HG02588 (cell line): Measurements from ENCODE around the gene SPIRE2.

Source experiments
- ATAC-seq: cut with Tn5 transposase; IDR thresholded peaks from one replicate; pipeline ENCODE4 v1.9.1; 2021; ENCODE audit warnings: mild to moderate bottlenecking, moderate library complexity; ENCODE audit not compliant: unreplicated experiment

SPIRE2 gene

DNA sequence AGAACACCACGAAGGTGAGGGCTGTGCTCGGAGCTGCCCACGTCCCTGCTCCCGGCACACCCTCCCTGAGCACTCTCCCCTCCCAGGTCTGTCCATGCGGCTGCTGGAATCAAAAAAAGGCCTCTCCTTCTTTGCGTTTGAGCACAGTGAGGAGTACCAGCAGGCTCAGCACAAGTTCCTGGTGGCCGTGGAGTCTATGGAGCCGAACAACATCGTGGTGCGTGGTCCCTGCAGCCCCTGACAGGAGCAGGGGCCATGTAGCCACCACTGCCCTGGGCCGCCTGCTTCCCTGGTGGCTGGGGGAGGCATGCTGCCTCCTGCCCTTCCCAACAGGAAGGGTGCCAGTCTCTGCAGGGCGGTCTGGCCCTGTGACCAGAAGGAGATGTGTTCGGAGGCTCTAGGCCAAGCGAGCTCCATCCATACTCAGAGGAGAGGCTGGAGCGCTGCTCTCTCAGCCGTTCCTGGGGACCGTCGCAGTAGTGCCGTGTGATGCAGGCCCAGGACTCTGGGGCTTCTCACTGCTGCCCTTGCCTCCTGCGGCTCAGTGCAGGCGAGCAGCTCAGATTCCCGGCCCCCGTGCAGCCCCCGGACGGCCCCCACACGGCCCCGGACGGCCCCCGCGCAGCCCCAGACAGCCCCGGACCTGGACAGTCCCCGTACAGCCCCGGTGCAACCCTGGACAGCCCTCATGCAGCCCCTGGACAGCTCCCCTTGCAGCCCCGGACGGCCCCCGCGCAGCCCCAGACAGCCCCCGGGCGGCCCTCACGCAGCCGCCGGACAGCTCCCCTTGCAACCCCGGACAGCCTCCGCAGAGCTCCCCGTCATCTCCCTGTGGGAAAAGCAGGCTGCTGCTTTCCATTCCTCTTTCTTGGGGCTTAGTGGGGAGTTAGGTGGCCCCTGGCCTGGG is 65.6 kb downstream of the SPIRE2 start:
- ATAC-seq: no peak

DNA sequence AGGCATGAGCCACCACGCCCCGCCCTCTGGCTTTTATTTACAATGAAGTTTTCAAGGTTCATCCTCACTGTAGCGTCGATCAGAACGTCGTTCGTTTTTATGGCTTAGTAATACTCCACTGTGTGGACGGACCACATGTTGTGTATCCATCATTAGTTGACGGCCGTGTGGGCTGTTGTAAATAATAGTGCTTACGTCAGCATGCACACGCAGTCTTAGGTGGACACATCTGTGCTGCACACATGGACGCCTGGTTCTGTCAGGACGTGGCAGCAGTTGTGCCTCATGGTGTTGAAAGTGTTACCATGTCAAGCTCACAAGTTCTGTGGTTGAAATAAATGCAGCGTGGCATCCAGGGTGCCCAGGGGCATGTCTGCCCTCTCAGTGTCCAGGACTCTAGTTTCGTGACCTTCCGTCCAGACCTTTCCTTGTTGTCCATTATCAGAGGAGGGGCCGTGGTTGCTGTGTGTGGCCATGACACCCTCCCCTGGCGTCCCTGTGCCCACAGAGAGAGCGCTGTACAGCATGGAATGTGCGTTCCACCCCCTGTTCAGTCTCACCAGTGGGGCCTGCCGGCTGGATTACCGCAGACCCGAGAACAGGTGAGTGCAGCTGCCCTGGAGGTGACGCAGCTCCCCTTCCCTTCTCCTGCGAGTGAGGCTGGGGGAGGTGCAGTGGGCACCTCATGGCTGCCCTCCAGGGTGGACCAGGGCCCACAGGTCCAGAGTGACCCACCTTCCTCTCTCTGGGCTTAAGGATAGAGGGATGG is 67.4 kb downstream of the SPIRE2 start:
- no peak for ATAC-seq

DNA sequence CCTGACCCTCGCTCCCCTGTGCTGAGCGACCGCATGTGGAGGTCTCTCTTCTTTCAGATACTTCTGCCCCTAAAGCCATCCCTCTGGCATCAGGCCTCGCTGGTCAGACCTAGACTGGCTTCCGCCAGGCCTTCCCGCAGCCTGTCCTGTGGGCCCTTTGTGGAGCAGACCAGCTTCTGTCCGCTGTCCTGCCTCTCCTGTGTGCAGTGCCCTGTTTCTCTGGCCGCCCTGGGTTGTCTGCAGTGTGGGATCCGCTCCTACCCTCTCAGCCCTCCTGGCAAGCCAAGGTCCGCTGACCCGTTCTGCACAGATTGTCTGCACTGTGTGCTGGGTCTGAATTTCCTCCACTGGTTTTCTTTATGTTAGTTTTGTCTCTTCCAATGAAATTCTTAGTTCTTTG is 68.9 kb downstream of the SPIRE2 start:
- no peak for ATAC-seq

DNA sequence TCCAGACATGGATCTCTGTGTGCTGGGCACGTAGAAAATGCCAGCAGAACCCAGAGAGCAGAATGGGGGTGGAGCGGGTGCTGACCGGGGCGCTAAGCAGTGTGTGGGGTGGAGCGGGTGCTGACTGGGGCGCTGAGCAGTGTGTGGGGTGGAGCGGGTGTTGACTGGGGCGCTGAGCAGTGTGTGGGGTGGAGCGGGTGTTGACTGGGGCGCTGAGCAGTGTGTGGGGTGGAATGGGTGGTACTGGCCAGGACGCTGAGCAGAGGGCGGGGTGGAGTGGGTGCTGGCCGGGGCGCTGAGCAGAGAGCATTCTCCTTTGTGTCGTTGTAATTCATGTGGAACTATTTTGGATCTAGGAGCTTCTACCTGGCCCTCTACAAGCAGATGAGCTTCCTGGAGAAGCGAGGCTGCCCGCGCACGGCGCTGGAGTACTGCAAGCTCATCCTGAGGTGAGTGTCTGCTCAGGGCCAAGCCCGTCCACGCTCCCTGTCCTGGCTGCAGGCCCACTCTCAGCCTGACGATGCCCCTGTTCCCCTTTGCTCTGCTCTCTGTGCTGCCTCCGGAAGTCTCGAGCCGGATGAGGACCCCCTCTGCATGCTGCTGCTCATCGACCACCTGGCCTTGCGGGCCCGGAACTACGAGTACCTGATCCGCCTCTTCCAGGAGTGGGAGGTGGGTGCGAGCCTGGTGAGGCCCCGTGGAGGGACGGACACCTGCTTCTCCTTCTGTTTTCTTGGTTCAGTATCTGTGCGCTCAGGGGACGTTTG is 70.1 kb downstream of the SPIRE2 start:
- ATAC-seq: no peak

DNA sequence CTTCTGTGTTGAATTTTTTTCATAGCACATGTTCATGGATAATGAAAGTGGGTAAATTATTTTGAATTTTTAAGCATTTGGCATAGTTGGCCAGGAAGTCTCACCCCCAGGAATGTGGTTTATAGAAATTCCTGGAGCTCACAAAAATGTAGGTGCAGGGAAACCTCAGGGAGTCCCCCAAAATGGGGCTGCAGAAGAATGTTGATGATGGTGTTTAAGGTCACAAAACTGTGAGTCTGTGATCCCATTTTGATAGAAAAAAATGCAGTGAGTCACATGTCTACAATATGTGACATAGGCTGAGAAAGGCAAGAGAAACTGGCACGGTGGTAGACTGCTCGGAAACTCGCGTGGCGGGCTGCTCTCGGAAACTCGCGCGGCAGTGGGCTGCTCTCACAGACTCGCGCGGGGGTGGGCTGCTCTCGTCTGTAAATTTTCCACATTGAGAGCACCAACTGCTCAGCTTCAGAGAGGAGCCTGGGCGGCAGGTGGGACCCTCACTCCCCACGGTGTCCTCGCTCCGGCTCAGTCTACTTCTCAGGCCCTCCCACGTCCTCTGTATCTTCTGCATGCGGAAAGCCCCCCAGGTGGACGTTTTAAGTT is 71.7 kb downstream of the SPIRE2 start:
- ATAC-seq: no peak

DNA sequence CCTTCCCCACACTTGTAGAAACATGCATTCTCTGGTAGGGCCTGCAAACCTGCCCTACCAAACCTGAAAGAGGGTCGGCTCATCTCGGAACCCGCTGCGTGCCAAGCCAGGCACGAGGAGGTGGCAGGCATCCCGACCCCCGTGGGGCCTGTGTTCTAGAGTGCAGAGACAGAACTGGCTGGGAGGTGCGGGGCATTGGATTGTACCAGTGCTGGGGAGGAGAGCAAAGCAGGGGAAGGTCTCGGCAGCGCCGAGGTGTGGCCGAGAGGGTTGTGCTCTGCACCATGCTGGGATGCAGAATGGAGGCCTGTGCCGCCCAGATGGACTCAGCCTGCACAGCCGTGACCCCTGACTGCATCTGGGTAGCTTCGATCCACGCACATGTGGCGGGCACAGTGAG is 72.6 kb downstream of the SPIRE2 start:
- ATAC-seq: no peak

DNA sequence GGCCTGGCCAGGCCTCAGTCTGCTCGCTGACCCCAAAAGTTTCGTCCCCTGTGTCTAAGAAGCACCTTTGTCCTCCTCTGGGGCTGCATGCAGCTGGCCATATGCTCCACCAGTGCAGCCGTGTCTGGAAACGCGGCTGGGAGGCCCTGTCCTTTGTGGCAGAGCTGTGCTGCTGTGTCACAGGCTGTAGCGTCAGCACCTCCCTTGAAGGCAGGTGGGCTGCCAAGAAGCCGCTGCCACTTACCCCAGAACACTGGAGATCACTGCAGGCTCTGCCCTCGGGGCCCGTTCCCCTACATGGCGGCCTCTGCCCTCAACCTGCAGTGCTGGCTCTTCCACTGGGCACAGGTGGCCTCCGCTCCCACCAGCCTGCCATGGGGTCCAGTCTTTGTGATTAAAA is 74.7 kb downstream of the SPIRE2 start:
- ATAC-seq: no peak

DNA sequence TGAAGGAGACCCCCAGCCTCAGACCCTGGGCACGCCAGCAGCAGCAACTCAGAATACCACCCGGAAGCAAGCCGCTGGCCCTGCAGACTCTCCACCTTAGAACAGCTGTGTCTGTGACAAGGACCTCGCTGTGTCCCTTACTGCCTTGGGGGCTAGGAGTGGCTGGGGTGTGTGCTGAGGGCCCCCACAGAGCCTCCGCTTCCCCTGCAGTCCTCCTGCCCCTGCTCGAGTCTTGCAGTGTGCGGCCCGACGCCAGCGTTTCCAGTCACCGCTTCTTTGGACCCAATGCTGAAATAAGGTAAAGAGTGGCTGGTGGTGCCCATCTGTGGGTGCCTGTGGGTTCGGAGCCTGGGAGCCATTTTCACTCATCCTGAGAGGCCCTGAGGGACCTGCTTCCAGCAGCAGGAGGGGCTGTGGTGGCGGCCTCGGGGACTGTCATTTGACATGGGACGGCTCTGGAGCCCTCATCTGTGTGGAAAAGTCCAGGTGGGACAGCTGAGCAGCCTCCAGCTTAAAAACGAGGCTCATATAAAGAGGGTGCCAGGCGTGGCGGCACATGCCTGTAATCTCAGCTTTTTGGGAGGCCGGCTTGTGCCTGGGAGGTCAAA is 75.7 kb downstream of the SPIRE2 start:
- ATAC-seq: no peak

DNA sequence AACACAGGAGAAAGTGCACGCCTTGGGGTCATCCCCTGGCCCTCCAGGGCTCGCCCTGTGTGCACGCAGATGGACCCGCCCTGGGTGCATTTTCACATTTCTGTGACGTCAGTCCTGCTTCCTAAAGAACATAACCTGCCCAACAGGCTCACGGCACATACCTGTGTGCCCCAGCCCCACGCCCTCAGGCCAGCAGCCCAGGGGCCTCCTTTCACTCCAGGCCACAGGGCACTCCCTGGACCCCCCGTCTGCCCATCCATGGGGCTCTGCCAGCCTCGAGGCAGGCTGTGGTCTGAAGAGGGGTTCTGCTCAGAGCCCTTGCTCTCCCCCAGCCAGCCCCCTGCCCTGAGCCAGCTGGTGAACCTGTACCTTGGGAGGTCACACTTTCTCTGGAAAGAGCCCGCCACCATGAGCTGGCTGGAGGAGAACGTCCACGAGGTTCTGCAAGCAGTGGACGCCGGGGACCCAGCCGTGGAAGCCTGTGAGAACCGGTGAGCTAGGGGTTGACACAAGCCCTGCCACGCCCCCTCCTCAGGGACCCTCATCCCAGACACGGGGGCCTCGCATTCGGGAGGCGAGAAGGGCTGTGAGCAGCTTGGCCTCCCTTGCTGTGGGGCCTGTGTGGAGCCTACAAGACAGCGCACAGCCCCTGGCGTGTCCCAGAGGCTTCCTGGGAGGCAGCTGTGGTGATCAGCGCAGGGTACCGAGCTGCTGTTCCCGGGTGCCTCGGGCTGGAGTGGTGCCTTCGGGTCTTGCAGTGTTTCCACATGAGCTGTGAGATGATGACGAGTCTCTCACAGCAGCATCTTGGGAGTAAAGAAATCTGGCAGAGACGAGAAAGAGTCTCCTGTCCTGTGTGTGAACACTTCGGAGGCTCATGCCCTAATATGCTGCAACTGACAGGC is 76.6 kb downstream of the SPIRE2 start:
- no peak for ATAC-seq

DNA sequence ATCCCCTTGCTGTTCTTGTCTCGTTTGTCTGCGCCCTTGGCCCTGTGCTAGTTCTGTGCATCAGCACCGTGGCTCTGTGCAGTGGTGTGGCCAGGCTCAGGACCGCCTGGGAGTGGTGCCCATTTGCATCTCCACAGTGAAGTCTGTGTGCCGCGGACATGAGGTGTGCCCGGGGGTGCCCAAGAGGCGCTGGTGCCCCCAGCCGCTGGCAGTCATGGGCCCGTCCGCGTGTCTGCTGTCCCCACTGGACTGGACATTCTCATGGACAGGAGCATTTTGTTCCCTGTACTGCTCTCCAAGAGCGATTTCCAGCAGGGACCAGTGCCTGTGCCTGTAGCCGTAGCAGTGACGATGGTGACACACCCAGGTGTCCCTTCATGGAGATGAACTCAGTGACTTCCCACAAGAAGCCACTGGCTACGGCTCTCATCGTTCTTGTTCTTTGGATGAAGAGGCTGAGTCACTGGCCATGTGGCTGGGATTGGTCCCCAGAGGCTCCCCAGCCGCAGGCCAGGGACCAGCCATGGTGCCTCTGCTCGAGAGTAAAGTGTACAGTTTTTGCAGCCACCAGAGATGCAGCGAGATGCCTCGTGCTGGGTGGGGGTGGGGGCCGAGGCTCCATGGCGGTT is 77.3 kb downstream of the SPIRE2 start:
- ATAC-seq: no peak

DNA sequence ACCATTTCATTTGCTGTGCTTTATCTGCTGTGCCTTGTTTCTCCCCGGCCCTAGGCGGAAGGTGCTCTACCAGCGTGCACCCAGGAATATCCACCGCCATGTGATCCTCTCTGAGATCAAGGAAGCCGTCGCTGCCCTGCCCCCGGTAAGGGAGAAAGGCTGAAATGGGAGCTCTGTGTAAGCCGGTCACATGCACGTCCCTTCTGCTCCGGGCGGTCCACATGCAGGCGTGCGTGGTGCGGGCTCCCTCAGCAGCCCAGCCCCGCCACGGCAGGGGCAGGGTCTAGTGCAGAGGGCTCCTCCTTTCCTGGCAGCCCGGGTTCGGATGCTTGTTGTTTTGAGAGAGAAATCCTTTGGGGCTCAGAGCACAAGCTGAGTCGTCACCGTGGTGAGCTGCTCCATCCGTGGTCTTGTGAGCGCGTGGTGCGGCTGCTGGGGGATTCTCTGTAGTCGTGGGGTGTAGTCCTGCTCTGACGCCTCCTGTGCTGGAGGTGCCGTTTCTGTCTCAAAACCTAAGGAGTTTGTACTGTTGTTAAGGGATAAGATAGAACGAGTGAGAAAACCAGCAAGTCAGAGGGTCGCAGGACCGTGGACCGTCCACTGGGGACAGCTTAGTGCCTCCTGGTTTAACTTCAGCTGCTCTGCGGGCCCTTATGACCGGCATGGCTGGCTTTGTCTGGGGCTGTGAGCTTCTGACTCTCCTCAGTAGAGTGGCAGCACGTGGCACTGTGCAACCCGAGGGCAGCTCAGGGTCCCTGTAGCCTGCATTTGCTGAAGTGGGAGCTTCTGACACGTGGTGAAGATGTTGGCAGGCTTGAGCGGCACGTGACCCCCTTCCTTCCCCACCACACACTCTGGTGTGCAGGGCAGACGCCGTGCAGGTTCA is 78.1 kb downstream of the SPIRE2 start:
- ATAC-seq: no peak

DNA sequence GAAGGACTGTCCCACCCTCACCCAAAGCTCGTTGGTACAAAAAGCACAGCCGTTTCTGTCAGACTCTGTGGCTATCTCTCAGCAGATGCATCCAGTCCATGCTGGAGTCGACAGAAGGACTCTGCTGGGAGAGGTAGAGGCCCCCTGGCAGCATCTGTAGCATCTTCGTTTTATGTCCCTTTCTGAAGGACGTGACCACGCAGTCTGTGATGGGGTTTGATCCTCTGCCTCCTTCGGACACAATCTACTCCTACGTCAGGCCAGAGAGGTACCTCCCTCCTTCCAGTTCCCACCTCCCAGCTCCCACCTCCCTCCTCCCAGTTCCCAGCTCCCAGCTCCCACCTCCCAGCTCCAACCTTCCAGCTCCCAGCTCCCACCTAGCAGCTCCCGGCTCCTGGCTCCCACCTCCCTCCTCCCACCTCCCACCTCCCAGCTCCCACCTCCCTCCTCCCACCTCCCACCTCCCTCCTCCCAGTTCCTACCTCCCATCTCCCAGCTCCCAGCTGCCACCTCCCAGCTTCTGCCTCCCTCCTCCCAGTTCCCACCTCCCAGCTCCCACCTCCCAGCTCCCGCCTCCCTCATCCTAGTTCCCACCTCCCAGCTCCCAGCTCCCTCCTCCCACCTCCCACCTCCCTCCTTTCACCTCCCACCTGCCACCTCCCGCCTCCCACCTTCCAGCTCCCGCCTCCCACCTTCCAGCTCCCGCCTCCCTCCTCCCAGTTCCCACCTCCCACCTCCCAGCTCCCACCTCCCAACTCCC is 79.0 kb downstream of the SPIRE2 start:
- no peak for ATAC-seq

DNA sequence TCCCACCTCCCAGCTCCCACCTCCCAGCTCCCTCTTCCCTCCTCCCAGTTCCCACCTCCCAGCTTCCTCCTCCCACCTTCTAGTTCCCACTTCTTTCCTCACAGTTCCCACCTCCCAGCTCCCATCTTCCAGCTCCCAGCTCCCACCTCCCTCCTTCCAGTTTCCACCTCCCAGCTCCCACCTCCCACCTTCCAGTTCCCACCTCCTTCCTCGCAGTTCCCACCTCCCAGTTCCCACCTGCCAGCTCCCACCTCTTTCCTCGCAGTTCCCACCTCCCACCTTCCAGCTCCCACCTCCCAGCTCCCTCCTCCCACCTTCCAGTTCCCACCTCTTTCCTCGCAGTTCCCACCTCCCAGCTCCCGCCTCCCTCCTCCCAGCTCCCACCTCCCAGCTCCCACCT is 80.0 kb downstream of the SPIRE2 start:
- no peak for ATAC-seq

DNA sequence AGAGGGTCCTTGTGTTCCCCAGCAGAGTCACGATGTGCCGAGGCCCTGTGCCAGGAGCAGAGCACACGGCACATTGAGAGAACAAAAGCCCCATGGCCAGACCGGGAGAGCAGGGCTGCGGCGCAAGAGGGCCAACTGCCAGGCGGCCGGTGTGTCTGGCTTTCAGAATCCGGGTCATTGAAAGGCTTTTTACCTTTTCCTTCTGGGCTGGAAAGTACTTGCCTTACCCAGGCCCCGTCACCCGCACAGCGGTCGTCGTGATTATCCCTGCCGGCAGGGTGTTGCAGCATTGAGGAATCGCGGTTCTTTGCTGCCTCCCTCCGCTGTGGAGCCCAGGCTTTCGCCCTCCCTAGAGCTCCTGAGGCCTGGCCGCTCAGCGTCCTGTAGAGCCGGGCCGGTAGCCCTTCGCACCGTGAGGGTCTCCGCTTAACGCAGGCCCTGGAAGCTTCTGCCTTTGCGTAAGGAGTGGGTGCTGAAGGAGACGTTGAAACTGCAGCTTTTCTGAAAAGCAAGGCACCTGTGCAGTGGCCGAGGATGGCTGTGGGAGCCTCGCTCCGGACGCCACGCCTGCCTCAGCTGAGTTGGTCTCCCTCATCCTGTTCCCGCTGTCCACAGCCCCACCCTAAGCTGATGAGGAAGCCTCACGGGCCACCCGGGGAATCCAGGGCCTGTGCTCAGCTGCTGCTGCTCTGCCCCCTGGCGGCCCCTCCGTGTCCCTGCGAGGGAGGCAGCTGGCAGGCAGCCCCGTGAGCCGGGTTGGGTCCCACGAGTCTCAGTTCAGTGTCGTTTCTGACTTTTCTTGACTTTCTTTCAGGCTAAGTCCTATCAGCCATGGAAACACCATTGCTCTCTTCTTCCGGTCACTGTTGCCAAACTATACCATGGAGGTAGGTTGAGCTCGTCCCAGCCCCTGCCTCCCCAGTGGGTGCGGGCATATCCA is 81.8 kb downstream of the SPIRE2 start:
- no peak for ATAC-seq

DNA sequence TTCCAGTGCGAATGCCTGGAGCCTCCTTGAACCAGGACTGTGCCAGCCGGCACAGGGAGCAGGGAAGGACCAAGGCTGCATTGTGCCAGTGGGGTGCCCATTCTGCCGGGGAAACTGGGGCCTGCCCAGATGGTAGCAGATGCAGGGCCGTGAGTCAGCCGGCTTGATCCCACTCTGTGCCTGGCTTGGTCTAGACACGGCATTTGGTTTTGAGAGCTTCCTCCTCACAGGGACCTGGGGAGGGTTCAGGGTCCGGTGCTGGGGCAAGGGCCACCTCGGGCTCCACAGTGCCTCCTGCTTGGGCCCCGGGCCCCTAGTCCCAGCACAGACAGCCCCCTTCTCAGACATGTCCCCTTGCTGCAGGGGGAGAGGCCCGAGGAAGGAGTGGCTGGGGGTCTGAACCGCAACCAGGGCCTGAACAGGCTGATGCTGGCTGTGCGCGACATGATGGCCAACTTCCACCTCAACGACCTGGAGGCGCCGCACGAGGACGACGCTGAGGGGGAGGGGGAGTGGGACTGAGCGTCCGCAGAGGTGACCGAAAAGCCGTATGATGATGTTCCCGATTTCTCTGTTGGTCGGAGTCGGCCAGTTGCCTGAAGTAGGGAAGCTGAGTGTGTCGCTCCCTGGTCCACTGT is 82.6 kb downstream of the SPIRE2 start:
- no peak for ATAC-seq

DNA sequence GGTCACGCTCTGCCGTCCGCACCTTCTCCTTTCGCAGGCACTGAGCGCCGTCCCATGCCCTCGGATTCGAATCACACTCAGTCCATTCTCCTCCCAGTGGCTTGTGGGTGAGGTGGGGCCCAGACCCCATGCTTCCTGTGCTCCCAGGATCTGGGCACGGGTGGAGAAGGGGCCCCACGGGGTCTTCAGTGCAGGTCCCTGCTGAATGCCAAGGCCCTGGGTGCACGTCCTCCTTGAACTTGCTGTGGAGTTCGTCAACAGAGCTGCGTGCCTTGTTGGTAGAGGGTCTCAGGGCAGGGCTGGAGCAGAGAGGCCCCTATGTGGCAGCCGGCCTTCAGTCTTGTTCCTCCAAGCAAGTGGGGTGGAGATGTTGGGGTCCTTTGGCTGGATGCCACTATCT is 83.1 kb downstream of the SPIRE2 start:
- ATAC-seq: no peak
